ENCODE results near the gene HES5.

HES5 gene

DNA sequence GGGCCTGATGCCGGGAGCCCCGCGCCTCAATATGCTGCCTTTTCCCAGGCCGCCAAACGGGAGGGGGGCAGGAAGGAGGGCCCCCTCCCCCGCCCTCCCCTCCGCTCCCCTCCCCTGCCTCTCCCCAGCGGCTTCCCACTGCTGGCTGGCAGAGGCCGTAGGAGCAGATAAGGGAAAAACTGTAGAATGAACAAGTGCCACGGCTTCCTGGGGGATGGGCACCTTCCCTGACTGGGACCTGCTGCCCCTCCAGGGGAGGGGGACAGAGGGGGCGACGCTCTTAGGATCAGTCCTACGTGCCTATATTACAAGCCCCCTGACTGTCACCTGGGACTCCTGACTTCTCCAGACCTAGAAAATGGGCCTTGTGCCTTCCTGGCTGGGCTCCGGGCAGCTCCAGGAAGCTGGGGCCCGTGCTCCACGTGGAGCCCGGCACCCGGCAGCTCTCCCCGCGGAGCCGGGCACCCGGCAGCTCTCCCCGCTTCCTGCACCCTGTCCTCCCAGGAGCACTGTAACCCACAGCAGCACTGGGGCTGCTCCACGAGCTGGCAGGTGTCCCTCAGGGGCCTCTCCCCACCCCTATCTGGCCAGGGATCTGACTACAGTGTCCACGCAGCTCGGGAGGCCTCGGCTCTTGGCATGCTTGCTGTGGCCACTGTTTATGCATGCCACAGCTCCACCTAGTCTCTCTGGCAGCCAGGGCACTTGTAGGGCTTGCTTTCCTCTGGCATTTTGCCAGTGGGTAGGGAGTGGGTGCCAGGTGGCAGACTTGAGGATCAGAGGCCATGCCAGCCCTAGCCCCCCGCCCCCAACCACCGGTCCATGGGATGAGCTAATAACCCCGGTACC, 674 bp upstream of the HES5 start:
- no peak for TF ChIP-seq CTCF (IDR thresholded peaks at IDR 0.05; ENCODE audit: low read depth, low read length)
- H3K4me3 ChIP-seq (ENCODE audit: low read depth, low read length) = no peak overlapping the region

- no peak for TF ChIP-seq CTCF (IDR thresholded peaks at IDR 0.05; ENCODE audit: low read depth, low read length)
- no peak overlapping the region for H3K4me3 ChIP-seq (ENCODE audit: low read depth, low read length)
These were observed 888 bp downstream of the HES5 start for GRCh38 chr1:2528966-2529783.

GRCh38 chr1:2528611-2528965, 1.5 kb downstream of the HES5 start:
- TF ChIP-seq CTCF (IDR thresholded peaks at IDR 0.05; ENCODE audit: low read depth, low read length) = no peak
- no peak overlapping the region for H3K4me3 ChIP-seq (ENCODE audit: low read depth, low read length)

DNA sequence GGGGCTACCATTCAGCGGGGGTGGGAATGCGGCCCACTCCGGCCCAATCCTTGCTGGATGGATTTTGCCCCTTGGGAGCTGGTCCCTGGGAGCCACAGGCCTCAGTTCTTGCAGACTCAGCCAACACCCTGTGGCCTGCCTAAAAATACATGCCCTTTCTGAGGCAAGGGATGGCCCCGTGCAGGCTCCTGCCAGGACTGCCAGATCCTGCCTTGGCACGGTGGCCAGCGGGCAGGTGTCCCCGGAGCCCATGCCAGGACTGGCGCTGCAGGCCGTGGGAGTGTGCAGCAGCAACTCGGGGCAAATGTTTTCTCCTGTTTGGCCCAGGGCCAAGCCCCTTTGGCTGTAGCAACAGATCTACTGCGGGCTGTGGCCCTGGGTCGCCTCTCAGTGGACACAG, 2.0 kb downstream of the HES5 start:
- TF ChIP-seq CTCF (IDR thresholded peaks at IDR 0.05; ENCODE audit: low read depth, low read length) = no peak
- H3K4me3 ChIP-seq (ENCODE audit: low read depth, low read length) = no peak overlapping the region

DNA sequence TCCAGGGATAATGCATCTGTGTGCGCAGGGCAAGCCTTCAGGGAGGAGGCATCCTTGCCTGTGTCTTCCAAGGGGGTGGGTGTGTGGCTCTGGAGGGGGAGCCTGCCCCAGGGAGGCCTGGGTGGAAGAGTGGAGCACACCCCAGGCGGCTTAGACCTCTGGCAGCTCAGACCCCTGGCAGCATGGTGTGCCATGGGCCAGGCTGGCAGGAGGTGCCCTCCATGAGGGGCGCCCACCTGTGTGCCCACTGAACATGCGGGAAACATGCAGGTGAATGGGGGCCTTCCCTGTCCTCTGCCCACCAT, 2.6 kb downstream of the HES5 start:
- TF ChIP-seq CTCF (IDR thresholded peaks at IDR 0.05; ENCODE audit: low read depth, low read length) = no peak
- no peak overlapping the region for H3K4me3 ChIP-seq (ENCODE audit: low read depth, low read length)

GRCh38 chr1:2526824-2527555, 3.1 kb downstream of the HES5 start:
- no peak for TF ChIP-seq CTCF (IDR thresholded peaks at IDR 0.05; ENCODE audit: low read depth, low read length)
- peak overlapping the region; percentile 7; the same call in 1 of the 2 replicates for H3K4me3 ChIP-seq (ENCODE audit: low read depth, low read length)

All from WI38 (cell line).